SU-DHL-6 (cell line): Measurements from ENCODE around the gene MTOR.

Experiments
- EZH2phosphoT487 ChIP-seq: fragments of 200-600 bp; sonication (generic), shearing (Covaris generic); conservative IDR thresholded peaks from 2 replicates; pipeline ENCODE4 v1.6.1; 2018; ENCODE audit warnings: mild to moderate bottlenecking, antibody characterized with exemption, low read length, moderate library complexity, mixed read lengths
- TF ChIP-seq, protein P1 (sequence below): fragments of 200-600 bp; sonication (generic); IDR thresholded peaks from one replicate; pipeline ENCODE4 v1.5.1; 2017; ENCODE audit warnings: antibody characterized with exemption, mild to moderate bottlenecking, low read length, moderate library complexity; ENCODE audit not compliant: insufficient read depth, poor library complexity, severe bottlenecking

DNA sequence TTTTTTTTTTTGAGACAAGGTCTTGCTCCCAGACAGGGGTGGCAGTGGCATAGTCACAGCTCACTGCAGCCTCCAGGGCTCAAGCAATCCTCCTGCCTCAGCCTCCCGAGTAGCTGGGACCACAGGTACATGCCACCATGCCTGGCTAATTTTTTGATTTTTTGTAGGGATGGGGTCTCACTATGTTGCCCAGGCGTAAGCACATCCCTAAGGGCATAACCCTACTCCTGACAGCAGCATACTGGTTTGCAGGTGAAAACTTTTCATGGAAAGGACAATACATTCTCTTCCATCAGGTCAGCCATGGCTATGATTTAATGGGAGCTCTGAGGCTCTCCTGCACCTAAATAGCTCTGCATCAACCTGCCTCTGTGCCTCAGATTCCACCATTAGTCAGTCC lies 40.0 kb upstream of the MTOR start:
- TF ChIP-seq, protein P1, sequence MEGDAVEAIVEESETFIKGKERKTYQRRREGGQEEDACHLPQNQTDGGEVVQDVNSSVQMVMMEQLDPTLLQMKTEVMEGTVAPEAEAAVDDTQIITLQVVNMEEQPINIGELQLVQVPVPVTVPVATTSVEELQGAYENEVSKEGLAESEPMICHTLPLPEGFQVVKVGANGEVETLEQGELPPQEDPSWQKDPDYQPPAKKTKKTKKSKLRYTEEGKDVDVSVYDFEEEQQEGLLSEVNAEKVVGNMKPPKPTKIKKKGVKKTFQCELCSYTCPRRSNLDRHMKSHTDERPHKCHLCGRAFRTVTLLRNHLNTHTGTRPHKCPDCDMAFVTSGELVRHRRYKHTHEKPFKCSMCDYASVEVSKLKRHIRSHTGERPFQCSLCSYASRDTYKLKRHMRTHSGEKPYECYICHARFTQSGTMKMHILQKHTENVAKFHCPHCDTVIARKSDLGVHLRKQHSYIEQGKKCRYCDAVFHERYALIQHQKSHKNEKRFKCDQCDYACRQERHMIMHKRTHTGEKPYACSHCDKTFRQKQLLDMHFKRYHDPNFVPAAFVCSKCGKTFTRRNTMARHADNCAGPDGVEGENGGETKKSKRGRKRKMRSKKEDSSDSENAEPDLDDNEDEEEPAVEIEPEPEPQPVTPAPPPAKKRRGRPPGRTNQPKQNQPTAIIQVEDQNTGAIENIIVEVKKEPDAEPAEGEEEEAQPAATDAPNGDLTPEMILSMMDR, result no peak
- TF ChIP-seq EZH2phosphoT487, result no peak
